GM08714 (cell line): ENCODE data around the gene SLC38A8.

Source experiments
- H3K4me3 ChIP-seq: fragments of 200-500 bp; sonication (Bioruptor generic); 2 replicates; pipeline ENCODE4 v1.5.1; 2014; ENCODE audit warnings: mild to moderate bottlenecking, low read length, inconsistent platforms
- ZNF274 ChIP-seq: IDR thresholded peaks from 2 replicates; pipeline ENCODE4 v1.6.1; 2012; ENCODE audit warnings: mild to moderate bottlenecking, low read depth, low read length

Gene SLC38A8

DNA sequence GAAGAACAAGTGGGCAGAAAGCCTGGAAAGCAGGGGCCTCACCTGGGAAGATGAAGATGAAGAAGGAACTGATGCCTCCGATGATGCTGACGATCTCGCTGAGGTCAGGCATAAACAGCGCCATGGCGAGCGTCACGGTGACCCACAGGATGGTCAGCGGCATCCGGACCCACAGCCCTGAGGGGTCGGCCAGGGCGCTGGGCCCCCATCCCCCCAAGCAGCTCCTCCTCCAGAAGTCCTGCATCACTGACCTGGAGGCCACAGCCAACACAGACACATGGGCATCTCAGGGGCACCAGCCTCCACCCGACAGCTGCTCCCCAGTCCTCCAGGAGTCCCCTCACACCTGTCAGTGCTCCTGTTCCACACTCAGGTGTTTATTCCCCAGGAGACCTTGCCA is 26.1 kb downstream of the SLC38A8 start:
- H3K4me3 ChIP-seq: no peak overlapping the region
- no peak for TF ChIP-seq ZNF274

DNA sequence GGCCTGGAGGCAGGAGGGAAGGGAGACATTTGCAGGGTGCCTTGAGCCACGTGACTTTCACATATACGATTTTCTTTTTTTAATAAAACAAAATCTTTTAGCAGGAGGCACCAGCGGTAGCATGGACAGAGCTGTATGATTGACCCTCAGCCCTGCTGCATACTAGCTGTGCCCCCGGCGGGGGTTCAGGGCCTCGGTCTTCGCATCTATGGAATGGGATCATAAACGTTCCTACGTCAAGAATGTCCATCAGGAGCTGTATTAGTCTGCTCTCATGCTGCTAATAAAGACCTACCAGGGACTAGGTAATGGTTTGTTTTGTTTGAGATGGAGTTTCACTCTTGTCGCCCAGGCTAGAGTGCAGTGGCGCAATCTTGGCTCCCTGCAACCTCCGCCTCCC is 27.2 kb downstream of the SLC38A8 start:
- no peak for TF ChIP-seq ZNF274
- no peak overlapping the region for H3K4me3 ChIP-seq

DNA sequence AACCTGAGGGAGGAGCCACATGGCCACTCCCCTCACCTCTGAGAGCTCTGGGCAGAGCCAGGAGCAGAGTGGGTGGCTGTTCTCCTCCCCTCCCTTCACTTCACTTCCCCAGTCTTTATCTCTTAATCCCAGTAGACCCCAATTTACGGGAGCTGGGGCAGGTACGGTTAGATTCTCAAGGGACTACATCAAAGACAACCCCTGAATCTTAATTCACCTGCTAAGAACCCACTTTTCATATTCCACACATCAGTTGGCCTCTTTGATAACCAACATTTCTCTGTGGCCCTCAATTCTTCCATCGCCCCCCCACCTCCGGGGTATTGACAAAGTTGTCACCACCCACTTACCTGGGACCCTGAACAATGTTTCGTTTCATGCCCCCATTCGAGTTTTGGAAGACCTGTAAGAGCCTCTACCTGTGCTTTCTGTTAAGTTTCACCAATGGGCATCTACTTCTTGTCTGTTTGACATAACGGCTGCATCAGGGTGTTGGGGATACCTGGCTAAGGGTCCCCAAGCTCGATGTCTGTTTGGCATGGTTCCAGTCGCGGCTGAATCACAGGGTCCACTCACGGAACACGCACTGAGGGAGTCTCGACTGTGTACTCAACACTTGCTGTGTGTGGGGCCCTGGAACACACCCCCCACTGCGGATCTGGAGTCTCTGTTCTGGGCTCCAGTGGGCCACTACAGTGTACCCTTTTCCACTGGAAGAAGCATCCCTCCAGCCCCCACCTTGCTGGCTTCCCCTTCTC is 27.8 kb downstream of the SLC38A8 start:
- TF ChIP-seq ZNF274: no peak
- H3K4me3 ChIP-seq: no peak overlapping the region

DNA sequence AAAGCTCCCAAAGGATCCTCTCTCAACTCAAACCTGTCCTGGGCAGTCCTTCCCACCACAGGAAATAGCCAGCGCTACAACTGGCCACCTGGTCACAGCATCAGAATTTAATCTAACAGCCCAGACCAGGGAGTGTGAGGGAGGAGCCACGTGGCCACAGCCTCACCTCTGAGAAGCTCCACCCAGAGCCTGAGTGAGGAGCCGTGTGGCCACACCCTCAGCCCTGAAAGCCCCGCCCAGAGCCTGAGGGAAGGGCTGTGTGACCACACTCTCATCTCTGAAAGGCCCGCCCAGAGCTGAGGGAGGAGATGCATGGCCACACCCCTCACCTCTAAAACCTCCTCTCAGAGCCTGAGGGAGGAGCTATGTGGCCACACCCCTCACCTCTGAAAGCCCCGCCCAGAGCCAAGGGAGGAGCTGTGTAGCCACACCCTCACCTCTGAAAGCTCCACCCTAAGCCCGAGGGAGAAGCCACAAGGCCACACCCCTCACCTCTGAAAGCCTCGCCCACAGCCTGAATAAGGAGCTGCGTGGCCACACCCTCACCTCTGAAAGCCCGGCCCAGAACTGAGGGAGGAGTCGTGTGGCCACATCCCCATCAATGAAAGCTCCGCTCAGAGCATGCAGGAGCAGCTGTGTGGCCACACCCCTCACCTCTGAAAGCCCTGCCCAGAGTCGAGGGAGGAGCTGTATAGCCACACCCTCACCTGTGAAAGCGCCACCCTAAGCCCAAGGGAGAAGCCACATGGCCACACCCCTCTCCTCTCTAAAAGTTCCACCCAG is 28.6 kb downstream of the SLC38A8 start:
- TF ChIP-seq ZNF274: no peak
- H3K4me3 ChIP-seq: no peak overlapping the region

DNA sequence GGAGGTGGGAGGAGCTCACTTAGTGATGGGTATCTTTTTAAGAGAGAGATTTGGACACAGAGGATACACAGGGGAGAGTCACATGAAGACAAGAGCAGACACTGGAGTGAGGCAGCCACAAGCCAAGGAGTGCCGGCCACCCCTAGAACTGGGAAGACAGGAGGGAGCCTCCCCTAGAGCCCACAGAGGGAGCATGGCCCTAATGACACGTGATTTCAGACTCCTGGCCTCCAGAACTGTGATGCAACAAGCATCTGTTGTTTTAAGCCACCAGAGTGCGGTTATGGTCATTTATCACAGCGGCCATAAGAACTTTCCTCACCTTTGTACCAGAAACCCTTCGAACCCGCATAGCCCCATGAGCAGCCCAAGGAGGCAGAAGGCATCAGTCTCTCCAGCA is 33.3 kb downstream of the SLC38A8 start:
- no peak overlapping the region for H3K4me3 ChIP-seq
- TF ChIP-seq ZNF274: no peak

DNA sequence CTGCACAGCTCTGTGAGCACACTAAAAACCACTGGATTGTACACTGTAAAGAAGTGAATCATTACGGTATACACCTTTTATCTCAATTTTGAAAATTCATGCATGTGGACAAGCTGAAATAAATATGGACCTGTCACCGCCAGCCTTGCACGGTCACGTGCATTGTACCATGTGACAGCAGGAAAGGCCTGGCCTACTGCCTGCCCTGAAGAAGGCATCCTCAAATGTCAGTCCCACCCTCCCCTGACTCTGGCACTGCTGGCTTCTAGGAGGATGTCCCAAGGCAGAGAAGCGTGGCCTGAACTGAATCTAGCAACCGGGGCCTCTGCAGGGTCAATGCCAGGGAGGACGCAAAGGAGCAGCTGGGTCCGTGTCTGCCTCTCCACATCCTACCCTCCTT is 34.6 kb downstream of the SLC38A8 start:
- TF ChIP-seq ZNF274: no peak
- no peak overlapping the region for H3K4me3 ChIP-seq

DNA sequence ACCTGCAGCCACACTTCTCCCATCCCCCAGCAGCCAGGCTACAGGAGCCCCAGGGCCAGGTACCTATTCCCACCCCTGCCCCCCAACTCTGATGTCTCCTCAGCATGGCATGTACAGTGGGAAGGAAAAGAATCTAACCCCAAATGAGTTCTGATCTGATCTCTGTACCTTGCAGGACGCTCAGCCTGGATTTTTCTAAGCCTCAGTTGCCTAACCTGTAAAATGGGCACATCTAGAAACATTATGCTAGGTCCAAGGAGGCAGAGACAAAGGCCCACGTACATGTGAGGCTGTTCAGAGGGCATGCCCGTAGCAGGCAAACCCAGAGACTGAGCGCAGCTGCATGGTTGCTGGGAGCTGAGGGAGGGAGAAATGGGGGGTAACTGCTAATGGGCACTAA is 35.1 kb downstream of the SLC38A8 start:
- TF ChIP-seq ZNF274: no peak
- no peak overlapping the region for H3K4me3 ChIP-seq

DNA sequence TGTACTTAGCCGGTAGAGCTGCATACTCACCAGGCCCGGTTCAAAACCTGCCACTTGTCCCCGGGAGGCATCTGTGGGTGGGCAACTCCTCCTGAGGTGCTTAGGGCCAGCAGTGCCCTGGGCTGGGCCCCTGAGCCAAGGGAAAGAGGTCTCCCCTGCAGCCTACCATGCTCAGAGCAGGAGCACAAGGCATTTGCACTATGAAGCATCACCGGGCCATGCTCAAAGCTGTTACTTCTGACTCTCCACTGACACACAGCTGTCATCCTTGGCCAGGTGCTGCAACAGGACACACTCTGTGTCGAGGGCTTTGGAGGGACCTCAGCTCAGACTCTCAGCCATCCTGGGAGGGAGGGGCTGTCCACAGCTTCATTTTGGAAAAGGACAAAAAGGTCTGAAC is 37.2 kb downstream of the SLC38A8 start:
- TF ChIP-seq ZNF274: no peak
- no peak overlapping the region for H3K4me3 ChIP-seq

DNA sequence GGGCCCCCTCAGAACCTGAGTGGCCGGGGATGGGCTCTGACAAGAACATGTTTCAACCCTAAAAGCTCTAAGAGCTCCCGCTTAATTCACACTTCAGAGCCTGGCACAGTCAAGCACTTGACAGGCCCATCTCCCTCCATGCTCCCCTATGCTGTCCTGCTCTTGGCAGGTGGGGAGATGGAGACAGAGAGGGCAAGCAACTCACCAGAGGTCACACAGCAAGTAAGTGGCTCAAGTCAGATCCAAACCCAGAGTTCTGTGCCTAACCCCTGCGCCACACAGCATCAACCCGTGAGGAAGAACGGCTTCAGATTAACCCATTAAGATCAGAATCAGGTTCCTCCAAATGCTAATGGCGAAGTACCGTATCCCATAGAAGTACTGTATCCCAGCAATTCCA is 38.2 kb downstream of the SLC38A8 start:
- no peak for TF ChIP-seq ZNF274
- no peak overlapping the region for H3K4me3 ChIP-seq

DNA sequence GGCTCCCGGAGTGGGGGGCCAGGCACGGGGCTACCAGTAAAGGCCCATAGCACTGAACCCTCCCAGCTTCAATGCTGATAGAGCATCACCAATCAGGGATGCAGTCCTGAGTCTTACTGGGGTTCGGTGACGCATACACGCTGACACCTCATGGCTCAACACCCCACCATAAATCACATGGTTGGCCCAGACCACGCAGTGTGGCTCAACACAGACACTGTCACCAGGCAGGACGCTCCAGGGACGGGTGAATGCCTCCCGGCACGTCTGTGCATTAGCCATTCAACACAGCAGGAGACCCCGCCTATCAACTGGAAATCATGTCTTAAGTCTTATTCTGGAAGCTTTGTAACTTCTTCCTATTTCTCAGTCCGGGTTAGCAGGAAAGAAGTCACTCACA is 39.6 kb downstream of the SLC38A8 start:
- no peak for TF ChIP-seq ZNF274
- H3K4me3 ChIP-seq: no peak overlapping the region

DNA sequence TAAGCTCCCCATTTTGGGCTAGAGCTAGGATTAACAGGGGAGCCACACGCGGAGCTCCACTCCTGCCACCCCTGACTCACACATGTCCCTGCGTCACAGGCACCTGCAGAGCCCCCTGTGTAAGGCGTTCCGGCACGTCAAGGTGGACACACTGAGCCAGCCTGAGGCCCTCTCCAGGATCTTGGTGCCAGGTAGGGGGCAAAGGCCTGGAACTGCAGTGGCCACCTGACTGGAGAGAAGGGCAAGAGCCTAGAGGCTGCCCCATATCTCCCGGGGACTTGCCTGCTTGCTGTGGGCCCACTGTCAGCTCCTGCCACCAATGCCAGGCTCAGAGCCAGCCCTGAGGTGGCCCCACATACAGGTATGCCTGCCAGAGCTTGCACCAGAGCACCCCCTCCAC is 40.9 kb downstream of the SLC38A8 start:
- no peak overlapping the region for H3K4me3 ChIP-seq
- TF ChIP-seq ZNF274: no peak

DNA sequence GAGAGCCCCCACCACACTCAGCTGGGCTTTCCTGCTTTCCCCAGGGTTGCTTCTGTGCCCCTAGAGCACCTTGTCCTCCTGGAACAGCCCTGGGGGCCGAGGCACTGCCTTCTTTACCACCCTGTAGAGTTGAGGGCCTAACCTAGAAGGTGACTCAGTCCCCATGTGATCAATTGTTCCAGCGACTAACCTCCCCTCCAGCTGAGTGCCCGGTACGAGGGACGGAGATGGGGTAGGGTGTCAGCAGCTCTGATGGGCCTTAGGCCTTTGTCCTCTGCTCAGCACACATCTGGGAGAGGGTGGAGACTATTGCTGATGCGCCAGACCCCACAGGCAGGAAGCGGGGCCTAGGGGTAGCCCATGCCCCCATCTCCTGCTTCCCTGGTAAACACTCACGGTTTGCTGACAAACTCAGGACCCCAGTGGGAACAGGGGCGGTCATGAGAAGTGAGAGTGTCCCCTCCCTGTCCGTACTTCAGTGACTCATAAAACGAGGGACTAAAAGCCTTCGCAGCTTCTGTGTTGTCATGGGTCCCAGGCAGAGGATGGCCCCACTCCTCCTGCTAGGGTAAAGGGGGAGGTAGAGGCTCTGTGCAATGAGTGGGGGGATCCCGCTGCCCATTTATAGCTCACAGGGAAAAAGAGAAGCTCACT is 41.5 kb downstream of the SLC38A8 start:
- H3K4me3 ChIP-seq: no peak overlapping the region
- TF ChIP-seq ZNF274: no peak

DNA sequence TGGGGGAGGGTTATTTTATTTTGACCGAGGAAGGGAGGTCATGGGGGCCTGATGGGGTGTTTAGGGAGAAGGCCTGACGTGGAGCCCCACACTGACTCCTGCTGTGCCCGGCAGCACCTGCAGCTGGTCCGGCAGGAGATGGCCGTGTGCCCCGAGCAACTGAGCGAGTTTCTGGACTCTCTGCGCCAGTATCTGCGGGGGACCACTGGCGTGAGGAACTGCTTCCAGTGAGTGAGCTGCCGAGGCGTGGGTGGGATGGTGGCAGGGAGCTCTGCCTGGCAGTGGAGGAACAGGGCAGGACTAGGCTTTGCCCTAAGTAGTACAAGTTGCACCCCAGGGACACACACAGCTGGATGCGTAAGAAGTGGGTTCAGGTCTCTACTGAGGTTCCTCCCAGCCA is 44.5 kb downstream of the SLC38A8 start:
- no peak overlapping the region for H3K4me3 ChIP-seq
- TF ChIP-seq ZNF274: no peak

DNA sequence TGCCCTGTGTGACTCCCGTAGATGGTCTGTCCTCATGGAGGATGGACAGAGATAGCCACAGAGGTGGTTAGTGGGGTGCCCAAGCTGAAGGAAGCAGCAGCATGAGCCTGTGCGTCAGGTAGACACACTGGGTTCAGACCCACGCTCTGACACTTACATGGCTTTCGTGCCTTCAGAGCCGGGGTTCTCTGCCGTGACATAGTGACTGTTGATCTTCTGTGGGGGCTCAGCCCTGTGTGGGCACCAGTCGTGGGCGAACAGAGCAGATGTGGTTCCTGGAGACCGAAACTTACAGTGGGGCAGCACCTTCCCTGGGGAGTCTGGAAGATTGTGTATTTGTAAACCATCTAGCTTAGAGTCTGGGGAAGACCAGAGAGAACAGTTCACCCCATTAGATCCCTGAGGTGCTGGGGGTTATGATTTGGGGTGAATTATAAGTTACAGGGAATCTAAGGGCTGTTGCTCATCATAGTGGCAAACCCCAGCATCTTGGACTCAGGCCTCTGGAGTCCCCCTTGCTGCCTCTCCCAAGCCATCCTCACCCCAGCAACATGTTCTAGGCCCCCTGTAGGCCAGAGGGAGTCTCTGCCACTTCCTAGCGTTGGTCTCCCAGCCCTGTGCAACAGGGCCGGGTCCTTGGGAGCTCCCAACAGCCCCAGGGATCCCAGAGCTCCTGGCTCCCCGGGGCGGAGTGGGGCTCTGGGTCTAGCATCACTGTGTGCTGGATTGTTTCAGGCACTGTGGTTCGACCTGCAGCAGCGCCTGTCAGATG is 45.9 kb downstream of the SLC38A8 start:
- TF ChIP-seq ZNF274: no peak
- H3K4me3 ChIP-seq: no peak overlapping the region
